HEK293T (cell line): ENCODE measurements around the gene TENT4A.
A peak's percentile ranks its signal among the peaks of the same experiment; 100 is the strongest.

ENCODE experiments used
- CTCF ChIA-PET: fragments of 350-600 bp; formaldehyde crosslinking; extraction: SDS; loops from one replicate; lab custom pipeline; 2021; ENCODE audit warnings: antibody characterized with exemption, inconsistent platforms; lab: Yijun Ruan, JAX
- POLR2A ChIA-PET: fragments of 350-600 bp; formaldehyde crosslinking; extraction: SDS; loops from one replicate; lab custom pipeline; 2020; ENCODE audit warnings: antibody characterized with exemption, inconsistent platforms; lab: Yijun Ruan, JAX
- DNase-seq: peaks from one replicate; pipeline ENCODE4 v3.0.0; 2012; ENCODE audit warnings: mixed read lengths; ENCODE audit errors: extremely low spot score
- ARNT ChIP-seq: fragments of 450-650 bp; IDR thresholded peaks from 2 replicates; pipeline ENCODE4 v1.6.1; 2017; ENCODE audit warnings: mild to moderate bottlenecking
- BHLHE40 ChIP-seq: fragments of 450-650 bp; IDR thresholded peaks from 2 replicates; pipeline ENCODE4 v1.6.1; 2016; ENCODE audit warnings: mild to moderate bottlenecking, moderate library complexity, borderline replicate concordance
- CTBP1 ChIP-seq: fragments of 450-650 bp; IDR thresholded peaks from 2 replicates; pipeline ENCODE4 v1.6.1; 2016; ENCODE audit warnings: borderline replicate concordance
- ELF4 ChIP-seq: fragments of 450-650 bp; IDR thresholded peaks from 2 replicates; pipeline ENCODE4 v1.6.1; 2017; ENCODE audit warnings: antibody characterized with exemption
- FOXA1 ChIP-seq: fragments of 450-650 bp; IDR thresholded peaks from 2 replicates; pipeline ENCODE4 v1.6.1; 2016; ENCODE audit warnings: mild to moderate bottlenecking
- FOXK2 ChIP-seq: fragments of 450-650 bp; IDR thresholded peaks from 2 replicates; pipeline ENCODE4 v1.6.1; 2016; ENCODE audit warnings: mild to moderate bottlenecking
- FOXM1 ChIP-seq: fragments of 450-650 bp; IDR thresholded peaks from 2 replicates; pipeline ENCODE4 v1.6.1; 2017; ENCODE audit warnings: mild to moderate bottlenecking, borderline replicate concordance
- HDGF ChIP-seq: fragments of 450-650 bp; IDR thresholded peaks from 2 replicates; pipeline ENCODE4 v1.6.1; 2017; ENCODE audit warnings: antibody characterized with exemption, borderline replicate concordance
- L3MBTL2 ChIP-seq: fragments of 450-650 bp; conservative IDR thresholded peaks from 2 replicates; pipeline ENCODE4 v1.6.1; 2016; ENCODE audit warnings: mild to moderate bottlenecking
- LEF1 ChIP-seq: fragments of 450-650 bp; IDR thresholded peaks from 2 replicates; pipeline ENCODE4 v1.6.1; 2017; ENCODE audit warnings: mild to moderate bottlenecking, borderline replicate concordance
- NFRKB ChIP-seq: fragments of 450-650 bp; IDR thresholded peaks from 2 replicates; pipeline ENCODE4 v1.6.1; 2016; ENCODE audit warnings: mild to moderate bottlenecking, moderate library complexity
- PKNOX1 ChIP-seq: fragments of 450-650 bp; IDR thresholded peaks from 2 replicates; pipeline ENCODE4 v1.6.1; 2016
- SP1 ChIP-seq: fragments of 450-650 bp; IDR thresholded peaks from 2 replicates; pipeline ENCODE4 v1.6.1; 2017
- SUZ12 ChIP-seq: fragments of 450-650 bp; IDR thresholded peaks from 2 replicates; pipeline ENCODE4 v1.6.1; 2016; ENCODE audit warnings: mild to moderate bottlenecking
- TARDBP ChIP-seq: fragments of 450-650 bp; IDR thresholded peaks from 2 replicates; pipeline ENCODE4 v1.6.1; 2016
- ZNF384 ChIP-seq: fragments of 450-650 bp; IDR thresholded peaks from 2 replicates; pipeline ENCODE4 v1.6.1; 2016

TENT4A gene

GRCh38 chr5:6784481-6784880, 71.2 kb downstream of the TENT4A start:
- DNase-seq: no peak
- CTCF ChIA-PET: no interaction called here
- POLR2A ChIA-PET: no interaction called here
- TF ChIP-seq ZNF384 (no peak), SUZ12 (no peak), ARNT (no peak), FOXK2 (no peak), SP1 (no peak), FOXA1 (no peak), HDGF (no peak), FOXM1 (no peak), ELF4 (no peak), PKNOX1 (no peak), LEF1 (no peak), L3MBTL2 (no peak), TARDBP (no peak), BHLHE40 (no peak), CTBP1 (no peak), NFRKB (no peak)

GRCh38 chr5:6785161-6785860, 72.1 kb downstream of the TENT4A start:
- ChIA-PET POLR2A (no interaction called here), CTCF (no interaction called here)
- no peak for DNase-seq
- no peak for TF ChIP-seq FOXA1
- no peak for TF ChIP-seq SUZ12
- TF ChIP-seq BHLHE40: no peak
- TF ChIP-seq SP1: 0 out of 2 replicates have a peak, but pooled peaks have one; percentile 6
- TF ChIP-seq TARDBP: 0 out of 2 replicates have a peak, but pooled peaks have one; percentile 35
- TF ChIP-seq NFRKB: no peak

- DNase-seq: no peak
- ChIA-PET POLR2A (no interaction called here), CTCF (no interaction called here)
- TF ChIP-seq SUZ12 (no peak), ELF4 (no peak), PKNOX1 (no peak), SP1 (no peak), ZNF384 (no peak), BHLHE40 (no peak), CTBP1 (no peak), HDGF (no peak)
Measured at GRCh38 chr5:6785861-6786180, 72.6 kb downstream of the TENT4A start.

GRCh38 chr5:6786786-6787495, 73.7 kb downstream of the TENT4A start:
- ChIA-PET POLR2A (no interaction called here), CTCF (interaction anchor here (1.2 kb wide), 1 partner anchor 33 kb away, joined by 3 read pairs; no protein-coding TSS in a partner anchor)
- TF ChIP-seq BHLHE40 (no peak), L3MBTL2 (no peak)
- no peak for DNase-seq

GRCh38 chr5:6787941-6788340, 74.7 kb downstream of the TENT4A start:
- TF ChIP-seq TARDBP (no peak), ELF4 (no peak), PKNOX1 (no peak), BHLHE40 (no peak), L3MBTL2 (no peak), HDGF (no peak), SUZ12 (no peak), FOXK2 (no peak), SP1 (no peak), FOXA1 (no peak), FOXM1 (no peak)
- no peak for DNase-seq
- ChIA-PET CTCF (interaction anchor here (1.2 to 1.5 kb wide), 2 partner anchors 11 to 32 kb away, joined by 3 read pairs; no protein-coding TSS in a partner anchor), POLR2A (no interaction called here)

- DNase-seq: no peak
- ChIA-PET POLR2A (no interaction called here), CTCF (interaction anchor here (1.5 kb wide), 1 partner anchor 11 kb away, joined by 3 read pairs; no protein-coding TSS in a partner anchor)
- TF ChIP-seq PKNOX1 (no peak), ARNT (no peak), ELF4 (no peak), L3MBTL2 (no peak), SP1 (no peak), BHLHE40 (no peak), ZNF384 (no peak), TARDBP (no peak), FOXA1 (no peak), LEF1 (no peak), SUZ12 (no peak), FOXM1 (no peak), FOXK2 (no peak), CTBP1 (no peak), NFRKB (no peak), HDGF (no peak)
Measured at GRCh38 chr5:6788439-6788838, 75.2 kb downstream of the TENT4A start.
